ENCODE results near the gene PSRC1.
A peak's percentile ranks its signal among the peaks of the same experiment; 100 is the strongest.

Gene PSRC1

GRCh38 chr1:109271458-109271857 is 11.5 kb downstream of the PSRC1 start:
- no peak for DNase-seq

DNA sequence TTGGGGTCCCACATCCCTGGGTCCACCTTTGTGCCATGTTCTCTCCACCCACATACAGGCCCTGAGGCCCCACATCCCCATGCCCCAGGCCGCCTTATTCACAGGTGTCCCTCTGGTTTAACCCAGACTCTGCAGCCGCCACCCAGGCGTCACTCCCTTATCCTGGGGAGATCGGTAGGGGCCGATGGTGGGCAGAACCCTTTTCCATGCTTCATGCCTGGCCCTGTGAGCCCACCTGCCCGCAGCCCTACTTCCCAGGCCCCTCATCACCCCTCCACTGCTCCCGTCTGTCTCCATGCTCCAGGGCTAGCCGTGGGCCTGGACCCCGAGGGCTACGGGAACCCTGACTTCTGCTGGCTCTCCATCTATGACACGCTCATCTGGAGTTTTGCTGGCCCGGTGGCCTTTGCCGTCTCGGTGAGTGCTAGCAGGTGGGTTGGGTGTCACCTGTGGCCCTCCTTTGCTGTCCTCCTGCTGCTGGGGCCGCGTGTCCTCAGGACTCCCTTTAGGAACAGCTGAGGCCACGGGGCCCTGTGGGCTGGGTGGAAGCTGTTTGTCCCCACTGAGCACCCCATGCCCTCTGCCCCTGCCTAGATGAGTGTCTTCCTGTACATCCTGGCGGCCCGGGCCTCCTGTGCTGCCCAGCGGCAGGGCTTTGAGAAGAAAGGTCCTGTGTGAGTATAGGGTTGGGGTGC is 12.2 kb downstream of the PSRC1 start:
- no peak for DNase-seq

- no peak for DNase-seq
These were observed 12.8 kb downstream of the PSRC1 start for GRCh38 chr1:109269981-109270622.

- DNase-seq, result no peak
These were observed 13.5 kb downstream of the PSRC1 start for GRCh38 chr1:109269212-109269980.

GRCh38 chr1:109268431-109269211 is 14.3 kb downstream of the PSRC1 start:
- no peak for DNase-seq

GRCh38 chr1:109267743-109268300 is 15.1 kb downstream of the PSRC1 start:
- DNase-seq, result no peak

GRCh38 chr1:109266965-109267364 is 16.0 kb downstream of the PSRC1 start:
- DNase-seq, result no peak

- no peak for DNase-seq
These were observed 17.1 kb downstream of the PSRC1 start for GRCh38 chr1:109265741-109266330.

GRCh38 chr1:109265016-109265415 is 17.9 kb downstream of the PSRC1 start:
- DNase-seq, result no peak

DNA sequence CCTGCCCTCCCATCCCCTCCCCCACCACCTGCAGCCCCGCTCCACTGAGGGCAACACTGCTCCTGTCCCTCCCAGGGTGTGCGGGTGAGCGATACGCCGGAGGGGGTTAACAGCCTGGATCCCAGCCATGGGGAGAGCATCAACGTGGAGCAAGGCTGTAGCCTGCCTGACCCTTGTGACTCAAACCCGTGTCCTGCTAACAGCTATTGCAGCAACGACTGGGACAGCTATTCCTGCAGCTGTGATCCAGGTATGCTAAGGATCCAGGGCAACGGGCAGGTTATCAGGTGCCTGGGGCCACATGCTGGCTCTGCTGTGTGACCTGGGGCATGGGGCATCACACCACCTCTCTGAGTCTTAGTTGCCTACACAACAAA is 18.6 kb downstream of the PSRC1 start:
- DNase-seq, result no peak

DNA sequence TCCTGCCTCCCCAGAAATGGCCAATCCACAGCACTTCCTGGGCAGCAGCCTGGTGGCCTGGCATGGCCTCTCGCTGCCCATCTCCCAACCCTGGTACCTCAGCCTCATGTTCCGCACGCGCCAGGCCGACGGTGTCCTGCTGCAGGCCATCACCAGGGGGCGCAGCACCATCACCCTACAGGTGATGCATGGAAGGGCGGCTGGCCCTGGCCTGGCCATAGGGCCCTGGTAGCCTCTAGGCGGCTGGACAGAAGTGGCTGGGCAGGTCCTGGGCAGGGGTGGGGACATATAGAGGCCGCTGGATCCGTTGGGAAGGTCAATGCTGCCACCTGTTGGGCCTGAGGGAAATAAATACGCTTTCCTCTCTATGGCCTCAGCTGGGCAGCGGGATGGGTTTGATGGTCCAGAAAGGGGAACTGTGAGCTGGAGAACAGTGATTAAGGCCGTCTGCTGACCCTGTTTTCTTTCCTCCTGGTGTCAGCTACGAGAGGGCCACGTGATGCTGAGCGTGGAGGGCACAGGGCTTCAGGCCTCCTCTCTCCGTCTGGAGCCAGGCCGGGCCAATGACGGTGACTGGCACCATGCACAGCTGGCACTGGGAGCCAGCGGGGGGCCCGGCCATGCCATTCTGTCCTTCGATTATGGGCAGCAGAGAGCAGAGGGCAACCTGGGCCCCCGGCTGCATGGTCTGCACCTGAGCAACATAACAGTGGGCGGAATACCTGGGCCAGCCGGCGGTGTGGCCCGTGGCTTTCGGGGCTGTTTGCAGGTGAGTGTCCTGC is 19.2 kb downstream of the PSRC1 start:
- peak; percentile 58 for DNase-seq

DNA sequence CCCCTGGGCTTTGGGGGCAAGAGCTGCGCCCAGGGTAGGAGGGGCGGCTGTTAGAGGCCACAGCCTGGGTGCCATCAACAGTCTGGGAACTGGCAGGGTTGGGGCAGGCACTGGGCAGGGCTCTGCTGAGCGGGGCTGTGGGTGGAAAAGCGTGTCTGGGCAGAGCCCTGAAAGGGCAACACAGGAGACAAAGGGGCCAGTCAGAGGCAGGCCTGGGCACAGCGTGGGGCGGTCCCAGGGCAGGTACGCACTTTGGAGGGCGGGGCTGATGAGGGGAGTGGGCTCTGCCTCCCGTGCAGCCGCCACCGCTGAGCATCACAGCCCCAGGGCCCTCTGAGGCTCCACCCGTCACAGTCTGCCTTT is 19.7 kb downstream of the PSRC1 start:
- DNase-seq, result no peak

- no peak for DNase-seq
These were observed 20.5 kb downstream of the PSRC1 start for GRCh38 chr1:109262231-109263055.

DNA sequence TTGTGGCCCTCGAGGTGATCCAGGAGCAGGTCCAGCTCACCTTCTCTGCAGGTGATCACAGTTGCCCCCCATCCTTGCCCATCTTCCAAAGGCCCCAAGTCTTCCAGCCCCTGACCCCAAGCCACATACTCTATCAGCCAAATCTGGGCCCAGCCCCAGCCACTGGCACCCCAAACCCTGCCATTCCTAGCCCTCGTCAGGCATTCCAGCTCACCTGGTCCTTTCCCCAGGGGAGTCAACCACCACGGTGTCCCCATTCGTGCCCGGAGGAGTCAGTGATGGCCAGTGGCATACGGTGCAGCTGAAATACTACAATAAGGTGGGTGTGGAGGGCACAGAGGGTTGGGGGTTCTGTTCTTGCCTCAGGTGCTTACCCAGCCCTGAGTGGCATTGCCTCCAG is 21.4 kb downstream of the PSRC1 start:
- DNase-seq, result no peak

DNA sequence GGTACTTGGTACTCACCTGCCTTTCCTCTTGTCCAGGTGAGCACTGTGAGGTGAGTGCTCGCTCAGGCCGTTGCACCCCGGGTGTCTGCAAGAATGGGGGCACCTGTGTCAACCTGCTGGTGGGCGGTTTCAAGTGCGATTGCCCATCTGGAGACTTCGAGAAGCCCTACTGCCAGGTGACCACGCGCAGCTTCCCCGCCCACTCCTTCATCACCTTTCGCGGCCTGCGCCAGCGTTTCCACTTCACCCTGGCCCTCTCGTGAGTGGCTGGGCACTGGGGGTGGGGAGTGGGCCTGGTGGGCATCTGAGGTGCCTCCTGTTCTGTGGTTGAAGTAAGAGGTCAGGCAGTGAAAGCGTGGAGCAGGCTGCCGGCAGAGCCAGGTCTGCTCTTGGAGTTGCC is 21.9 kb downstream of the PSRC1 start:
- DNase-seq, result no peak

DNA sequence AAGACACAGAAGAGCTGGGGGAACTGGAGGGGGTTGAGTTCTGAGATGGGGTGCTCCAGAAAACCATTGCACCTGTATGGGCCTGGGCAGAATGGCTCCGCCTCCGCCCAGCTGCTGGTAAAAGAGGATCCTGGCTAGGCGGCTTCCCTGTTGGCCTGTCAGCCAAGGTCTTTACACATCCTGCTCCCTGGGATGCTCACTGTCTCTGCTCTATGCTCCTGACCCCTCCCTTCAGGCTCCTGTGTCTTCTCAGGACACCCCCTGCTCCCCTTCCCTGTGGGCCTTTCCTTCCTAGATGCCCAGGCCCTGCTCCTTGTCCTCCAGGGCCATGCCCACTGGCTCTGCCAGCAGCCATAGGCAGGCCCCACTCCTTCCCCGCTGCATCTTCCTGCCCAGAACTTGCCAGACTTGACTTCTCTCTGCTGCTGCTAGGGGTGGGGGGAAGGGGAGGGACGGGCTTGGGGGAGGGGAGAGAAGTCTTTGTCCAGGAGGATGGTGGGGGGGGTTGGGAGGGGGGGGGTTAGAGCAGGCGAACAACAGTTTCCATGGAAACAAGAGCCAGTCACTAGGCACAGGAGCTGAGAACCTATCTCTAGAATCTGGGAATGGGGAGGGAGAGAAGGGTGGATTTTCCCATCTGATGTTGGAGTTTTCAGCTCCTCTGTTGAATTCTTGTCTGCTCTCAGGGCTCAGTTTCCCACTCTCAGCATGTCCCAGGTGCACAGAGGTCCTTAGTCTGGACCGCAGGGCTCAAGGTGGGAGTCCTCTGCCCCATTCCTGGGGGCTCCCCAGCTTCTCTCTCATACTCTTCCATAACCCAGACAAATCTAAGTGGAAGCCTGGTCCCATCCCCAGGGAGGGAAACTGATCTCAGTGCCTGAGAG is 23.0 kb downstream of the PSRC1 start:
- no peak for DNase-seq

DNA sequence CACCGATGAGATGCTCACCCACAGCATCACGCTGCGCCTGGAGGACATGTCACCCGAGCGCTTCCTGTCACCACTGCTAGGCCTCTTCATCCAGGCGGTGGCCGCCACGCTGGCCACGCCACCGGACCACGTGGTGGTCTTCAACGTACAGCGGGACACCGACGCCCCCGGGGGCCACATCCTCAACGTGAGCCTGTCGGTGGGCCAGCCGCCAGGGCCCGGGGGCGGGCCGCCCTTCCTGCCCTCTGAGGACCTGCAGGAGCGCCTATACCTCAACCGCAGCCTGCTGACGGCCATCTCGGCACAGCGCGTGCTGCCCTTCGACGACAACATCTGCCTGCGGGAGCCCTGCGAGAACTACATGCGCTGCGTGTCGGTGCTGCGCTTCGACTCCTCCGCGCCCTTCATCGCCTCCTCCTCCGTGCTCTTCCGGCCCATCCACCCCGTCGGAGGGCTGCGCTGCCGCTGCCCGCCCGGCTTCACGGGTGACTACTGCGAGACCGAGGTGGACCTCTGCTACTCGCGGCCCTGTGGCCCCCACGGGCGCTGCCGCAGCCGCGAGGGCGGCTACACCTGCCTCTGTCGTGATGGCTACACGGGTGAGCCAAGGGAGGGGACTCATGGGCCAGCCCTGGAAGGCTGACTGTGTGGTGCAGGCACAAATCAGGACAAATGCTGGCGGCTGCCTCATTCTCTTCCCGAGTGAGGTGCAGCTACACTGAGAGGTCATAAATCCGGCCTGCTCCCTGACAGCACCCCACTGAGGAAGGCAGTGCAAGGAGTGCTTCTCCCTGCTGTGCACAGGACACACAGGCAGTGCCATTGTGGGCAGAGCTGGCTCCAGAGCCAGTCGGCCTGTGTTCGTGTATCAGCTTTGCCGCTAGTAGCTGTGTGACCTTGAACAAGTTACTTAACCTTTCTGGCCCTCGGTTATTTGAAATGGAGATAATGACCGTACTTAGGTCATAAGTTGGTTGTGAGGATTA is 24.2 kb downstream of the PSRC1 start:
- DNase-seq, result no peak

GRCh38 chr1:109257682-109258421 is 25.1 kb downstream of the PSRC1 start:
- DNase-seq, result no peak
